Upper lobe of right lung (tissue), 1 donor: ENCODE data around the gene CILP2. TPM values are rescaled to one million over a fixed set of nuclear protein-coding genes. Genes with fewer than 3 reads are reported as not detected.

Experiments
- ATAC-seq: fragments of 200-7000 bp; cut with Tn5 transposase; one replicate; pipeline ENCODE4 v1.9.1; 2020; ENCODE audit warnings: mild to moderate bottlenecking, moderate library complexity
- DNase-seq: peaks from one replicate; pipeline ENCODE4 v3.0.0-alpha.2; 2020
- H3K27ac ChIP-seq: fragments of 200-600 bp; one replicate; pipeline ENCODE4 v1.8.0; 2022
- H3K27me3 ChIP-seq: fragments of 200-600 bp; one replicate; pipeline ENCODE4 v1.8.0; 2022; ENCODE audit warnings: mild to moderate bottlenecking
- H3K36me3 ChIP-seq: fragments of 200-600 bp; one replicate; pipeline ENCODE4 v1.8.0; 2022
- H3K4me1 ChIP-seq: fragments of 200-600 bp; one replicate; pipeline ENCODE4 v1.8.0; 2022
- H3K4me3 ChIP-seq: fragments of 200-600 bp; one replicate; pipeline ENCODE4 v1.8.0; 2022; ENCODE audit warnings: mild to moderate bottlenecking
- H3K9me3 ChIP-seq: fragments of 200-600 bp; one replicate; pipeline ENCODE4 v1.8.0; 2022
- CTCF ChIP-seq: fragments of 200-600 bp; IDR thresholded peaks from one replicate; pipeline ENCODE4 v1.8.0; 2022; ENCODE audit warnings: antibody characterized with exemption
- intact Hi-C: fragments of 100-400 bp; cut with DNase I; formaldehyde crosslinking; loops from one replicate; pipeline ENCODE4 v1.11.0; 2022
- total RNA-seq: library from RNA; stranded (reverse); fragmentation: NEBNext Ultra II Directional; extraction: Animal tissue kit (Norgen Biotek cat#: 25700); gene quantifications from one replicate; pipeline ENCODE4 v1.2.1, GENCODE V29; 2021
- donor health status: DM: no; HTN: yes; CAD: no; lungs with severe emphysema.

The CILP2 gene
- total RNA-seq, 1 donor from 2014 or later, result 0.41 TPM

- Histone ChIP-seq H3K4me1 (no peaks in the 10 kb centered on the region), H3K36me3 (no peaks in the 10 kb centered on the region), H3K27me3 (no peaks in the 10 kb centered on the region), H3K9me3 (no peaks in the 10 kb centered on the region), H3K27ac (no peak overlapping the region), H3K4me3 (no peak overlapping the region)
- intact Hi-C loops, result no loop called here
- no peak for DNase-seq
- no peak for TF ChIP-seq CTCF
- no peak for ATAC-seq
These were observed 29.3 kb downstream of the CILP2 start for GRCh38 chr19:19567391-19567790.

- Histone ChIP-seq H3K4me1 (no peaks in the 10 kb centered on the region), H3K9me3 (no peaks in the 10 kb centered on the region), H3K27me3 (no peaks in the 10 kb centered on the region), H3K36me3 (no peaks in the 10 kb centered on the region), H3K4me3 (no peak overlapping the region), H3K27ac (no peak overlapping the region)
- DNase-seq (no peak), ATAC-seq (no peak)
- intact Hi-C loops, result no loop called here
- no peak for TF ChIP-seq CTCF
These were observed 31.0 kb downstream of the CILP2 start for GRCh38 chr19:19568802-19569756.

GRCh38 chr19:19570571-19570970 is 32.5 kb downstream of the CILP2 start:
- H3K36me3 ChIP-seq, result no peaks in the 10 kb centered on the region
- H3K27ac ChIP-seq, result no peak overlapping the region
- no peaks in the 10 kb centered on the region for H3K27me3 ChIP-seq
- intact Hi-C loops, result no loop called here
- H3K4me3 ChIP-seq, result no peak overlapping the region
- ATAC-seq (no peak), DNase-seq (no peak)
- H3K4me1 ChIP-seq, result no peaks in the 10 kb centered on the region
- TF ChIP-seq CTCF, result no peak
- no peaks in the 10 kb centered on the region for H3K9me3 ChIP-seq

GRCh38 chr19:19571071-19571786 is 33.2 kb downstream of the CILP2 start:
- TF ChIP-seq CTCF, result no peak
- intact Hi-C loops, result no loop called here
- ATAC-seq, result no peak

GRCh38 chr19:19575411-19575810 is 37.3 kb downstream of the CILP2 start:
- no peak for ATAC-seq
- intact Hi-C loops, result no loop called here
- Histone ChIP-seq H3K4me3 (no peak overlapping the region), H3K27ac (no peak overlapping the region), H3K36me3 (no peaks in the 10 kb centered on the region), H3K4me1 (no peaks in the 10 kb centered on the region), H3K9me3 (no peaks in the 10 kb centered on the region), H3K27me3 (no peaks in the 10 kb centered on the region)
- no peak for TF ChIP-seq CTCF
- no peak for DNase-seq

More at GRCh38 chr19:19571071-19571786, 33.2 kb downstream of the CILP2 start:
- Histone ChIP-seq H3K27me3 (no peaks in the 10 kb centered on the region), H3K4me1 (no peaks in the 10 kb centered on the region), H3K4me3 (no peak overlapping the region), H3K9me3 (no peaks in the 10 kb centered on the region), H3K27ac (no peak overlapping the region), H3K36me3 (no peaks in the 10 kb centered on the region)
- no peak for DNase-seq
